Osteoblast (primary cell): Measurements from ENCODE around the gene UBASH3A. TPM values are rescaled to one million over a fixed set of nuclear protein-coding genes. Genes with fewer than 3 reads are reported as not detected.

Source experiments
- DNase-seq: peaks from one replicate; pipeline ENCODE4 v3.0.0; 2011; ENCODE audit warnings: low spot score, mixed read lengths; ENCODE audit not compliant: insufficient read length; ENCODE audit errors: missing footprints
- H2AFZ ChIP-seq: 2 replicates; pipeline ENCODE4 v1.6.0; 2011; ENCODE audit warnings: mild to moderate bottlenecking, low read length
- H3K27ac ChIP-seq: 2 replicates; pipeline ENCODE4 v1.5.1; 2011; ENCODE audit warnings: mild to moderate bottlenecking, low read depth, low read length, moderate library complexity
- H3K27me3 ChIP-seq: 2 replicates; pipeline ENCODE4 v1.6.0; 2012; ENCODE audit warnings: mild to moderate bottlenecking, control low read depth, inconsistent platforms, low read length, moderate library complexity; ENCODE audit not compliant: insufficient read depth
- H3K36me3 ChIP-seq: 2 replicates; pipeline ENCODE4 v1.5.1; 2011; ENCODE audit warnings: mild to moderate bottlenecking, low read length, control low read depth, moderate library complexity; ENCODE audit not compliant: insufficient read depth
- H3K4me1 ChIP-seq: 2 replicates; pipeline ENCODE4 v1.5.1; 2011; ENCODE audit warnings: mild to moderate bottlenecking, low read length, control low read depth, moderate library complexity; ENCODE audit not compliant: insufficient read depth
- H3K4me2 ChIP-seq: 2 replicates; pipeline ENCODE4 v1.6.0; 2011; ENCODE audit warnings: mild to moderate bottlenecking, low read length; ENCODE audit not compliant: insufficient read depth
- H3K4me3 ChIP-seq: fragments of 200-600 bp; sonication (generic); 3 replicates; pipeline ENCODE4 v1.5.1; 2012; ENCODE audit warnings: mild to moderate bottlenecking, low read length, inconsistent platforms; ENCODE audit not compliant: insufficient read depth
- H3K79me2 ChIP-seq: 2 replicates; pipeline ENCODE4 v1.6.0; 2012; ENCODE audit warnings: mild to moderate bottlenecking, low read length, control low read depth, inconsistent platforms; ENCODE audit not compliant: insufficient read depth
- H3K9me3 ChIP-seq: 2 replicates; pipeline ENCODE4 v1.5.1; 2011; ENCODE audit warnings: low read depth, low read length, control low read depth
- H4K20me1 ChIP-seq: 2 replicates; pipeline ENCODE4 v1.6.0; 2012; ENCODE audit warnings: mild to moderate bottlenecking, low read length, control low read depth; ENCODE audit not compliant: insufficient read depth
- total RNA-seq: library from RNA; depleted of rRNA; stranded (reverse); fragments of >200 nt; gene quantifications from 2 replicates; pipeline ENCODE4 v1.2.3, GENCODE V29; 2012
- TF ChIP-seq, protein P1 (sequence below): IDR thresholded peaks from 2 replicates; pipeline ENCODE4 v1.5.1; 2011; ENCODE audit warnings: mild to moderate bottlenecking, low read depth, low read length, moderate library complexity; ENCODE audit errors: extremely low read depth

The UBASH3A gene
- total RNA-seq, 1 donor = not detected

DNA sequence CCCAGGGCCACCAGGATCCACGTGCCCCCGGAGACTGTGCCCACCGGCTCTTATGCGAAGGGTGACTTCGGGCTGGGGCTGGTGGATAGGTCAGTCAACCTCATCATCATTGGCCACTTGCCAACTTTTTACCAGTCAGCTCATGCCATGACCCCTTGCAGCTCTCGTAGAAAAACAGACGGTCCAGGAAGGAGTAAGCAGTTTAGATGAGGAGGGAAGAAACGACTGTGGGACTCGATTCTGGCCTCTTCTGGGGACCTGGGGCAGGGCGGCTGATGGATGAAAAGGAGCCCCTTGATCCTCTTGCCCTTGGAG lies 41.0 kb downstream of the UBASH3A start:
- DNase-seq = no peak
- Histone ChIP-seq H2AFZ (no peak overlapping the region), H3K4me2 (no peak overlapping the region)

GRCh38 chr21:42445311-42445710 lies 41.6 kb downstream of the UBASH3A start:
- H2AFZ ChIP-seq = no peak overlapping the region
- H3K4me1 ChIP-seq = no peaks in the 10 kb centered on the region
- no peak overlapping the region for H3K4me2 ChIP-seq
- no peaks in the 10 kb centered on the region for H3K9me3 ChIP-seq
- TF ChIP-seq, protein P1, sequence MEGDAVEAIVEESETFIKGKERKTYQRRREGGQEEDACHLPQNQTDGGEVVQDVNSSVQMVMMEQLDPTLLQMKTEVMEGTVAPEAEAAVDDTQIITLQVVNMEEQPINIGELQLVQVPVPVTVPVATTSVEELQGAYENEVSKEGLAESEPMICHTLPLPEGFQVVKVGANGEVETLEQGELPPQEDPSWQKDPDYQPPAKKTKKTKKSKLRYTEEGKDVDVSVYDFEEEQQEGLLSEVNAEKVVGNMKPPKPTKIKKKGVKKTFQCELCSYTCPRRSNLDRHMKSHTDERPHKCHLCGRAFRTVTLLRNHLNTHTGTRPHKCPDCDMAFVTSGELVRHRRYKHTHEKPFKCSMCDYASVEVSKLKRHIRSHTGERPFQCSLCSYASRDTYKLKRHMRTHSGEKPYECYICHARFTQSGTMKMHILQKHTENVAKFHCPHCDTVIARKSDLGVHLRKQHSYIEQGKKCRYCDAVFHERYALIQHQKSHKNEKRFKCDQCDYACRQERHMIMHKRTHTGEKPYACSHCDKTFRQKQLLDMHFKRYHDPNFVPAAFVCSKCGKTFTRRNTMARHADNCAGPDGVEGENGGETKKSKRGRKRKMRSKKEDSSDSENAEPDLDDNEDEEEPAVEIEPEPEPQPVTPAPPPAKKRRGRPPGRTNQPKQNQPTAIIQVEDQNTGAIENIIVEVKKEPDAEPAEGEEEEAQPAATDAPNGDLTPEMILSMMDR = no peak
- no peaks in the 10 kb centered on the region for H3K27me3 ChIP-seq
- no peaks in the 10 kb centered on the region for H3K79me2 ChIP-seq
- no peaks in the 10 kb centered on the region for H3K36me3 ChIP-seq
- no peak for DNase-seq
- no peak overlapping the region for H3K4me3 ChIP-seq
- no peak overlapping the region for H3K27ac ChIP-seq
- H4K20me1 ChIP-seq = no peaks in the 10 kb centered on the region

More for the DNA sequence above, 41.0 kb downstream of the UBASH3A start:
- no peaks in the 10 kb centered on the region for H3K9me3 ChIP-seq
- no peaks in the 10 kb centered on the region for H4K20me1 ChIP-seq
- H3K36me3 ChIP-seq = no peaks in the 10 kb centered on the region
- no peaks in the 10 kb centered on the region for H3K27me3 ChIP-seq
- H3K27ac ChIP-seq = no peak overlapping the region
- no peak overlapping the region for H3K4me3 ChIP-seq
- H3K79me2 ChIP-seq = no peaks in the 10 kb centered on the region
- no peaks in the 10 kb centered on the region for H3K4me1 ChIP-seq
- TF ChIP-seq, protein P1 = no peak

DNA sequence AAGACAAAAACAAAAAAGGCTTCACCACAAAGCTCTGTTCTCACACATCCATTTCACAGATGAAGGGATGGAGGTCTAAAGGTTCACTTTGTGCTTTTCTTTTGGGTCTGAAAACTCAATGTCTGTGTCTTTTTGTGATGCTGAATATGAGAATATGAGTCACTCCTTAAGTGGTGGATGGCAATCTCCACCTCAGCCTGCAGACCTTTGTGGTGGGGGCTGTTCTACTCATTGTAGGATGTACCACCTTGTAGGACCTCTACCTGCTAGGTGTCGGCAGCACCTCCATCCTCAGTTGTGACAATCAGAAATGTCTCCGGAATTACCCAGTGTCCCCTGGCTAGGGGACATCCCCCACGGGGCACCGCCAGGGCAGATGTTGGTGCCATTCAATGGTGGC lies 42.8 kb downstream of the UBASH3A start:
- no peaks in the 10 kb centered on the region for H3K9me3 ChIP-seq
- H3K27ac ChIP-seq = no peak overlapping the region
- no peaks in the 10 kb centered on the region for H3K27me3 ChIP-seq
- DNase-seq = no peak
- no peaks in the 10 kb centered on the region for H4K20me1 ChIP-seq
- no peaks in the 10 kb centered on the region for H3K4me1 ChIP-seq
- H3K4me2 ChIP-seq = no peak overlapping the region
- H2AFZ ChIP-seq = no peak overlapping the region
- H3K36me3 ChIP-seq = no peaks in the 10 kb centered on the region
- H3K4me3 ChIP-seq = no peak overlapping the region
- no peaks in the 10 kb centered on the region for H3K79me2 ChIP-seq
- TF ChIP-seq, protein P1 = no peak

GRCh38 chr21:42447182-42447581 lies 43.5 kb downstream of the UBASH3A start:
- H3K4me1 ChIP-seq = no peaks in the 10 kb centered on the region
- no peak overlapping the region for H2AFZ ChIP-seq
- no peaks in the 10 kb centered on the region for H3K36me3 ChIP-seq
- H3K27me3 ChIP-seq = no peaks in the 10 kb centered on the region
- H3K27ac ChIP-seq = no peak overlapping the region
- no peak overlapping the region for H3K4me3 ChIP-seq
- no peaks in the 10 kb centered on the region for H4K20me1 ChIP-seq
- no peaks in the 10 kb centered on the region for H3K79me2 ChIP-seq
- H3K9me3 ChIP-seq = no peaks in the 10 kb centered on the region
- DNase-seq = no peak
- TF ChIP-seq, protein P1 = no peak
- no peak overlapping the region for H3K4me2 ChIP-seq
